IPS-18c (cell line): Measurements from ENCODE around the gene PRSS38.

ENCODE experiments used
- H3K4me3 ChIP-seq: 2 replicates; pipeline ENCODE4 v1.7.0; 2013; ENCODE audit warnings: low read depth, mild to moderate bottlenecking, low read length, moderate library complexity; ENCODE audit not compliant: insufficient read depth
- H3K9me3 ChIP-seq: one replicate; pipeline ENCODE4 v1.6.1; 2013; ENCODE audit warnings: mild to moderate bottlenecking, low read length, moderate library complexity; ENCODE audit not compliant: control insufficient read depth, insufficient read depth

PRSS38 gene

DNA sequence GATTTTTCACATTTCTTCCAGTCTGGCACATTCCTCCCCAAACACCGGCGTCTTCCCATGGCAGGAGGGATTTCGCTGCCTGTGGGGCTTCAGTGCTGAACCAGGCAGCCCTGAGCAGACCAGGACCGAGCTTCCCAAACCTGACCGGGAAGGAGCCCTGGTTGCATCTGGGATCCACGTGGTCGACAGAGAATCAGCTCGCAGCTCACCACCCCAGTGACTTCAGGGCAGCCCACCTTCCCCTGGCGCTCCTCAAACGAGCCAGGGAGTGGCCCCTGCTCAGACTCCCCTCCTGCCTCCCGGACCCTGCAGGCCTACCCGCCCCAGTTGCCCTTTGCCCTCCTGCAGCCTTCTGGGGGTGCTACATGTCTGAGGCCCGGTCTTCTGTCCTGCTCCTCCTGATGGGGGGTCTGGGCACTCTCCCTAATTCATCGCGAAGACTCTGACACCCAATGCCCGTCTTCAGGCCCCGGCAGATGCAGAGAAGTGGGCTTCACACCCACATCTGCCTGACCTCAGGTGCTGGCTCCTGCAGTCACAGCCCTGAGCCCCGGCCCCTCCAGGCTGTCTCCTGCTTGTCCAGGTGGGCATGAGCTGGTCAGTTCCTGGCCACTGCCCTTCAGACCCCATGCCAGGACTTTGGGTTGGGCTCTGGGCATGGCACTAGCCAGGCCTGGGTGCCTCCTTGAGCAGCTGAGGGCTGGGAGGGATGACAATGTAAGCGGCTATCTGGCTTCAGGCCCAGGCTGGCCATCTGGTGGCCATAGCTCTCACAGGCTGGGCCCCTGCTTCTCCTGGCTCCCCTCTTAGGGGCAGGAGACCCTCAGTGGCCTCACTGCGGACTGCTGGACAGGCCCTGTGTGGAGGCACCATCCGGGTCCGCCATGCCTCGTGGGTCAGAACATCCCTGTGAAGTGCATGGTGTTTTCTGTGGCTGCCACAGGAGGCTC lies 26.1 kb upstream of the PRSS38 start:
- H3K9me3 ChIP-seq: no peaks in the 10 kb centered on the region
- peak overlapping the region; percentile 47 for H3K4me3 ChIP-seq

- no peaks in the 10 kb centered on the region for H3K9me3 ChIP-seq
- no peak overlapping the region for H3K4me3 ChIP-seq
Observed at GRCh38 chr1:227790034-227790400, 25.5 kb upstream of the PRSS38 start.

DNA sequence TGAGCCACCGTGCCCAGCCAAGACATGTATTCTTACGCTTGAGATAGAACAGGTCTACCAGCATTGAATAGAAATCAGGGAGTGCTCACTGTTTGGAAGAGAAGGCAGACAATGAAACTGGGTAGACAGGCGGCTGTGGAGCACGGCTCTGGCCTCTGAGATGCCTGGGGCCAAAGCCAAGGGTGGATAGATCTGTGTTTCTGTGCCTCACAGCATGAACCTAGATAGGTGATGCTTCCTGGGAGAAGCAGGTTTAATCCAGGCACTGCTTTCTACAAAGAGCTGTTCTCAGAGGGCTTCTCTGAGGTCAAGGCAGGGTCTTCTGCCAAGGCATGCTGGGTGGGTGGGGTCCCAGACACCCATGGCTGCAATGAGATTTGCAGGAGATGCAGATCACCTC lies 24.6 kb upstream of the PRSS38 start:
- Histone ChIP-seq H3K4me3 (no peak overlapping the region), H3K9me3 (no peaks in the 10 kb centered on the region)

DNA sequence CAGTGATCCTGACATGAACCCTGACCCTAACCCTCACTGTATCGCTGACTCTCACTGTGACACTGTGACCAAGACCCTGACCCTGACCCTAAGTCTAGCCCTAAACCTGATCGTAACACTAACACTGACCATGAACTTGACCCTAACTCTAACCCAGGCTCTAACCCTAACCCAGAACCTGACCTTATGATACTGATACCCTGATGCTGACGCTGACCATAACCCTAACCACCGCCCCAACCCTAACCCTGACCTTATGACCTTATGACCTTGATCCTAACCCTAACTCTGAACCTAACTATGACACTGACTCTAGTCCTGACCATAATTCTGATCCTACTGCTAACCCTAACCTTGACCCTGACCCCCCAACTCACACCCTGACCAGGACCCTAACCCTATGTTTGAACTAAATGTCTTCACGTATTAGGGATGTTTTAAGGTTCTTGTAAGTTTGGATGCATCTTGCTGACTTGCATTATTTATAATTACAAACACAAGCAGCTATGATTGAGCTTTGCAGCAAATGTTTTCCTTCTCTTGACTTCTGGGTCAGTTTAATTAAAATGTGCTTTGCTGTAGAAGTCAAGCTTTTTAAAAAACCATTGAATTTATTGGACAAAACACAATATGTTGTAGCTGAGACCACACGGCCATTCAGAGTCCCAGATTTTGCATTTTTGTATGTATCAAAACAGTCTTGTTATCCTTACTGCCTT lies 23.9 kb upstream of the PRSS38 start:
- Histone ChIP-seq H3K4me3 (no peak overlapping the region), H3K9me3 (no peaks in the 10 kb centered on the region)

- no peaks in the 10 kb centered on the region for H3K9me3 ChIP-seq
Observed at GRCh38 chr1:227792216-227793078, 23.0 kb upstream of the PRSS38 start.

GRCh38 chr1:227793079-227793947 lies 22.2 kb upstream of the PRSS38 start:
- no peak overlapping the region for H3K4me3 ChIP-seq
- no peaks in the 10 kb centered on the region for H3K9me3 ChIP-seq

More at GRCh38 chr1:227792216-227793078, 23.0 kb upstream of the PRSS38 start:
- no peak overlapping the region for H3K4me3 ChIP-seq

DNA sequence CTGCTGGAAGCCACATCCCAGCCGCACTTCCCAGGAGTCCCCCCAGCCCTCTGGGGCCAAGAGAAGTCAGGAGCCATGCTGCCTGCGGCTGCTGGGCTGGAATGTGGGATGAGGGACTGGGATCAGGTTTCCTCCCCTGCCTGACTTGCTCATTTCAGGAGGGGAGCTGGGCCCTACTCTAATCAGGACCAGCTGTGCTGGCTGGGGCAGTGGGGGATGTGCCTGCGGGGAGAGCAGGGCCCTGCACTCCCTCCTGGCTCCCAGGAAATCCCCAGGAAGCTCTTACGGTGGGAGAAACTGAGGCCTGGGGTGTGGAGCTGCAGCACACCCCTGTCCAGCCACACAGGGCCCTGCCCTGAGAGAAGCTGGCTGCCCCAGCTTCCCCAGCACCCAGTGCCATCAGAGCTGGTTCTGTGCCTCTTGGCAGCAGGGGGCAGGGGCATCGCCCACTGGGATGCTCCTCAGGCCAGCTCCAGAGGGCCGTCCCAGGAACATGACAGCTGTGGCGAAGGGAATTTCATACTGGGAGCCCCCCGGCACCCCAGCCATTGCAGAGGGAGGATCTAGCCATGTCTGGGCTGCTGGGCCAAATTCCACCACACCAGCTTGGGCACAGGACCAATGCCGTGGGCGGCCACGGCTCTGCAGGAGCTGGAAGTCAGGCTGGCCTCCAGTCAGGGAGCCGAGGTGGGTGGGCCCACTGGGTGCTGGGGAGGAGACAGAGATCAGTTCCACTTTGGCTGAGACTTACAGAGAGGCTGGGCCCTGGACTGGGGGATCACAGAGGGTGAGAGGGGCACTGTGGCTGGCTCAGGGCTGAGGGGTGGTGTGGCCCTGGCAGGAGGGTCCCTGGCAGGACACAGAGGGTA lies 21.3 kb upstream of the PRSS38 start:
- no peaks in the 10 kb centered on the region for H3K9me3 ChIP-seq
- no peak overlapping the region for H3K4me3 ChIP-seq

GRCh38 chr1:227794817-227795192 lies 20.7 kb upstream of the PRSS38 start:
- H3K9me3 ChIP-seq: no peaks in the 10 kb centered on the region
- H3K4me3 ChIP-seq: no peak overlapping the region

- no peak overlapping the region for H3K4me3 ChIP-seq
- H3K9me3 ChIP-seq: no peaks in the 10 kb centered on the region
Observed at GRCh38 chr1:227795732-227796131, 19.7 kb upstream of the PRSS38 start.

GRCh38 chr1:227796359-227796915 lies 19.0 kb upstream of the PRSS38 start:
- Histone ChIP-seq H3K9me3 (no peaks in the 10 kb centered on the region), H3K4me3 (no peak overlapping the region)

GRCh38 chr1:227797144-227797543 lies 18.3 kb upstream of the PRSS38 start:
- Histone ChIP-seq H3K4me3 (no peak overlapping the region), H3K9me3 (no peaks in the 10 kb centered on the region)

DNA sequence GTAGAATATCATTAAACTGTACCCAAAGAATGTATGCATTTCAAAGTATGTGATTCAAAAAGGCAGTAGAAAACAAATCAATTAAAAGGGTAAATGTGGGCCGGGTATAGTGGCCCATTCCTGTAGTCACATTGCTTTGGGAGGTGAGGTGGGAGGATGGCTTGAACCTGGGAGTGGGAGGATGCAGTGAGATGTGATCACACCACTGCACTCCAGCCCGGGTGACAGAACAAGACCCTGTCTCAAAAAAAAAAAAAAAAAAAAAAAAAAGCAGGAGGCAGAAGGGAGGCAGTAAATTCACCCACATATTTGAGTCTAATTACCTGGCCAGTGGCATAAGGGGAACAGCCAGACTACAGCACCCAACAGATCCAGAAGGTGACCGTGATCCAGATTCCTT lies 17.9 kb upstream of the PRSS38 start:
- H3K4me3 ChIP-seq: no peak overlapping the region
- no peaks in the 10 kb centered on the region for H3K9me3 ChIP-seq

DNA sequence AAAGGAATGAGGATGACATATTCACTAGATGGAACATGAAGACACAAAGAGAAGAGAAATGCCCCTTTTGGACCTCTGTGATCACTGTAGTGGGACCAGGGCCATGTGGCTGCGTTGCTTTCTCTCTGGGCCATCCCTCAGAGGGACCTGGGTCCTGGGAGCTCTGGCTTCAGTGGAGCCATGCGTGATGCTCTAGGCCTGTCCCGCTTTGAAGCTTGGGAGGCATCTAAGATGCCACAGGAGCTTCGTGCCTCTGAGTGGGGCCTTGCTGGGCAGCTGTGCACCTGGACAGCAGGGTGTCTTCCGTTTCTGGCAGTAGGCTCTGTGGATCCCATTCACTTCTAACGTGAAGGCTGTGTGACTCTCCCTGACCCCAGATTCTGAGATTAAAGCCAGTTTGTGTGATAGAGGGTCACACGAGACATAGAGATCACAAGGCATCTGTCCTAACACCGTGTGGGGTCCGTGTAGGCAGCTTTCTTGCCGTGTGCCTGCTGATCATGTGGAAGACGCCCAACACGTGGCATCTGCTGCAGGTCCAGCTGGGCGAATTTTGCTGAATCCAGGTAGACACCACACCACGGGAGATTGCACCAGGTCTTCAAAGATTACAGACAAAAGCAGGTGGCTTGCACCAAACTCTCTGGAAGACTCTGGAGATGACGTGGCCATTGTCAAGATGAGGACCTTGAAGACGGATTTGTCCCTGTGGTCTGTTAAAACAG lies 17.2 kb upstream of the PRSS38 start:
- Histone ChIP-seq H3K9me3 (no peaks in the 10 kb centered on the region), H3K4me3 (no peak overlapping the region)

- Histone ChIP-seq H3K9me3 (no peaks in the 10 kb centered on the region), H3K4me3 (no peak overlapping the region)
Observed at GRCh38 chr1:227799756-227800155, 15.7 kb upstream of the PRSS38 start.

- Histone ChIP-seq H3K9me3 (no peaks in the 10 kb centered on the region), H3K4me3 (no peak overlapping the region)
Observed at GRCh38 chr1:227803933-227804332, 11.5 kb upstream of the PRSS38 start.
